NCI-H748 (cell line): ENCODE results near the gene ARMC7.
"Not testable (repeated sequence)": the region's sequence is repeated elsewhere in the genome, so short reads cannot be mapped to it uniquely, and the experiment has no call there.

Experiments used
- DNase-seq: peaks from one replicate; lab custom pipeline; 2025; ENCODE audit not compliant: unreplicated experiment; lab: John Stamatoyannopoulos, UW

The ARMC7 gene

DNA sequence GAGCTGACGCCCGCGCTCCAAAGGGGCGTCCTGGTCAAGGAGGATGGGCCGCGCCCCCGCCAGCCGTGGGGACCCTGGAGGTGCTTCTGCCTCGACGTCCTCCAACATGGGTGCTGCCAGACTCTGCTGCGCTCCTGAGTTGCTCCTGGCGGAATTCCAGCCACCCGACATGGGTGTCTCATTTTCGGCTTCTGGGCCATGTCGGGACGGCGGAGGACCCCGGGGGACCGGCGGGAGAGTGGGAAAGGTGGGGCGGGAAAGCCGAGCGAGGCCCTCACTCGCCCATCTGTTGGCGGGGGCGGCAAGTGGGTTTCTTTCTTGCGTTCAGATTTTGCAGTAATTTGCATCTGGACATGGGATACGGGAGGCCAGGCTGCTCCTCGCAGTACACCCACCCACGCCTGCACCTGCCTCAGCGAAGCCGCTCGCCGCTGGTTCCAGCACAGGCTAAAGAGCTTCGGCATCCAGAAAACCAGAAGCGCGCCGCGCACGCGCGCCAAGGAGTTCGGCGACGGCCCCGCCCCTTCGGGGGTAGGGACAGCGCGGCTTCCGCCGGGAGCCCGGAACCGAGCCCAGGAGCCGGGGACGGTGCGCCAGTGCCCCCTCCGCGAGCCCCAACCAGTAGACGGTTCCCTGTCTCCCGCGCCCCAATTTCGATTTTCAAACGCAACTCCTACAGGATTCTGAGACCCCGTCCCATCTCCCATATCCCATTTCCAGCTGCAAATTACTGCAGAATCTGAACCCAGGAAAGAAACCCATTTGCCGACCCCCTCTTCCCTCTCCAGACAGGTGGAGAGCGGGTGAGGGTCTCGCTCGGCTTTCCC, at the start of gene ARMC7:
ARMC7 (plus strand) TSS at position 563 of the 827 bp plus-strand sequence. CDS start 320 bp downstream, outside the sequence.
- DNase-seq: peak; percentile 87

DNA sequence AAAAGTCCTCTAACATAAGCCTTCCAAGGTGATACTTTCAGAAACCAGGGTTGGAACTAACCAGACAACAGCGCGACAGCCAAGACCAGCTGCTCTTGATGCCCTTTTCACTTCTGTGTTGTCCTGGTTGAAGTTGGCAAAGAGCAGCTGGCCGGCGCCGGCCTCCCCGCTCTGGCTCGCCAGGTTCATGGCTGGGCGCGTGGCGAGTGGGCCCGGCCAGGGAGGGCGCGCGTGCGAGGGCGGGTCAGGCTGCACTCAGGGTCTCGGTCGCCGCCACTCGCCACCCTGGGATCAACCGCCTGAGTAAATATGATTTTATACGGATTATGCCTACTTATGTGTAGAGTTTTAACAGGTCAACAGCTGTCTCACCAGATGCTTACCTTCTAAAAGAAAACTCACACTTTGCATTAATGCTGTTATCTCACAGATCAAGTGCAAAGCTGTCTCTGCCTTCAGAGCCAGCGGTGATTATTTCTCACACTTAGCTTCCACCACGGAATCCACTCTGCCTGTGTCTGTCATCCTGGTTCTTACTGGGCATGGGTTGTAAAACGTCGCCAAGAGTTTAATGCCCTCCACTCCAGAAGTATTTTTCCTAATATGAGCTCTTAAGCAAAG, 49.2 kb upstream of the ARMC7 start:
- DNase-seq: no peak

DNA sequence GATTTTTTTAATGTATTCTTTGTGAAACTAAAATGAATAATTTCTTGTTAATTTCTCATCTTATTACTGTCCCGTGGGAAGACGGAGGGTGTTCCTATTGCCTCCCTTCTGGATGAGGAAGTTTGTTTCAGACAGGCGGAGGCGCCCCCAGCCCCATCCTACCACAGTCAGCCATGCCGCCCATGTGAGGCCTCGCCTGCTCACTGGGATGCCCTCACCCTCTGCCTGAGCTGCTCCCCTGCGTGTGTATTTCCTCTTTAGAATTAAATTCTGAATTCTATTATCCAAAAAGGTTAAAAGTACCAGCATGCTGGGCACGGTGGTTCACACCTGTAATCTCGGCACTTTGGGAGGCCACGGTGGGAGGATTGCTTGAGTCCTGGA, 48.7 kb upstream of the ARMC7 start:
- DNase-seq: no peak

DNA sequence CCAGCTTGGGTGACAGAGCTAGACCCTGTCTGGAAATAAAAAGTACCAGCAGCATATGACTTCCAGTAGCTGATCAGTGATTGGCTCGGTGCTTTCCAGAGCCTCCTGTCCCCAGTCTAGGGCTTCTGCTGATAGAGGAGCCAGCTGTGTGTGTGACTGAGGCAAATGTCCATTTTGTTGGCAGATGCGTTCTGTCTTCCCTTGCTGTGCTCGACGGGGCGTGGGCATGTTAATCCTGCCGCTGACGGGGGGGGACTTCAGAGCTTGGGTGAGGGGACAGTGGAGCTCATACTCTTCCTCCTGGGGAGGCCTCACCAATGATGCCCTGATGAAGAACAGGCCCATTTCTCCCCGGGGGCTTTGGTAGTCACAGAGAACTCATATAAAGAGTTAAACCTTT, 48.2 kb upstream of the ARMC7 start:
- DNase-seq: no peak

DNA sequence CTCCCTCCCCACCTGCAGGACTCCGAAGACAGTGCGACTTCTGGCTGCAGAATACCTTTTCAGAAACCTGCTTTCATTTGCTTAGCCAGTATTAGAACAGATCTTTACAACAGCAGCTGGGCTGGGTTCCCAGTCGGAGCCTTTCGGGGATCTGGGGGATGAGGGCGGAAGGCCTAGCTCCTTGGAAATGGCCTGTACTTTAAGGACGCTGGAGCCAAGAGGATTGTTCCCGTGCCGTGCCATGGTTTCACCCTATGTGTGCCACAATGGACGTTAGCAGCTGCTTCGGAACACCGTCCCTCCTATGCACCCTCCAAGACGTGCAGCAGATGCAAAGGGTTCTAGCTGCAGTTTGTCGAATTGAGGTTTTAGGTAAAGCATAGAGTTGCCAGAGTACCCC, 46.6 kb upstream of the ARMC7 start:
- no peak for DNase-seq

DNA sequence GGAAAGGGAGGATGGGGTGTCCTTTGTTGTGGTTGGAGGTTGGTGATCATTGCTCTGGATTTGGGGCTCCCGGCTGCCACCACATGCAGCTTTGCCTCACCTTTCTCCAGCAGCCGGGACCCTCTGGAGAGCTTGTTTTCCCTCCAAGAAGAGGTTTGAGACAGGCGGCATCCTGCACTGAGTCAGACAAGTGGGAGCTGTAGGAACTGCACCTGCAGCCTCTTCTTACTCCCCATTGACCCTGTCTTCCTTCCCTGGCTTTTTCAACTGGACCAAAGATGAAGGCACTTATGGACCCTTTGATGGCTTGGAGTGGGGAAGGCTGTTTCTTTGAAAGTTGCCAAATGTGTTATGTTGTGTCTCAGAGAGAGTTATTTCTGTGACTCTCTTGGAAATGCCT, 46.1 kb upstream of the ARMC7 start:
- DNase-seq: no peak

DNA sequence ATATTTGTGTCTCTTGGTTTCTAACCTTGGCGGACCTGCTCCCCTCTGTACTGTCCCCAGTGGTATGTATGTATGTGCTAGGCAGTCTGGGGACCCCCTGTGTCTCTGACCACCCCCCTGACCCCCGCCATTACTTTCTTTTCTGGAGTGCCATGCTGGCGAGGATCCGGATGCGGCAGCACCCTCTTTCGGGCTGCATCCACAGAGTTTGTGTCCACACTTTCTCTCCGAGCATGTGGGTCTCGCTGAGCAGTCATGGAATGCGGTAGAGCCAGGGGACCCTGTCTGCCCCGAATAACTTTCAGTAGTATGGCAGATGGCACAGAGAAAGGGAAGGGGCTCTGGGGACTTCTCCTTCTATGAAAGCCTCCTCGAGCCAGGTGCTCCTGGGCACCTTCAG, 45.7 kb upstream of the ARMC7 start:
- no peak for DNase-seq

DNA sequence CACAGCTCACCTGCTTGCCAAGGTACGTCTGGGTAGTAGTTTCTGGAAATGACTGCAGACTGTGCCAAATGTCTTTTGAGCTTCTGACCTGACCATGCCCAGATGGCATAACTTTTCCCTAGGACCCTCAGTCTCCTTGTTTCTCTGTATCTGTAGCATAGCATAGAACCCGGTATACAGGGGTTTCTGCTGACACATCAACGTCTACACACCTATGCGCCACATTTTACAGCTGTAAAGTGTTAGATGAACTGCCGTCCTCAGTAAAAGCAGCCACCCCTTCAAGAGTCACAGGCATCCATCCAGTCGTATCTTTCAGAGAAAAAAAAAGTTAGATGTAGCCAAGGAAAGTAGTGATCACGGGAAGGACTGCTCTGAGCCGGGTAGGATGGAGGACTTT, 45.3 kb upstream of the ARMC7 start:
- no peak for DNase-seq

DNA sequence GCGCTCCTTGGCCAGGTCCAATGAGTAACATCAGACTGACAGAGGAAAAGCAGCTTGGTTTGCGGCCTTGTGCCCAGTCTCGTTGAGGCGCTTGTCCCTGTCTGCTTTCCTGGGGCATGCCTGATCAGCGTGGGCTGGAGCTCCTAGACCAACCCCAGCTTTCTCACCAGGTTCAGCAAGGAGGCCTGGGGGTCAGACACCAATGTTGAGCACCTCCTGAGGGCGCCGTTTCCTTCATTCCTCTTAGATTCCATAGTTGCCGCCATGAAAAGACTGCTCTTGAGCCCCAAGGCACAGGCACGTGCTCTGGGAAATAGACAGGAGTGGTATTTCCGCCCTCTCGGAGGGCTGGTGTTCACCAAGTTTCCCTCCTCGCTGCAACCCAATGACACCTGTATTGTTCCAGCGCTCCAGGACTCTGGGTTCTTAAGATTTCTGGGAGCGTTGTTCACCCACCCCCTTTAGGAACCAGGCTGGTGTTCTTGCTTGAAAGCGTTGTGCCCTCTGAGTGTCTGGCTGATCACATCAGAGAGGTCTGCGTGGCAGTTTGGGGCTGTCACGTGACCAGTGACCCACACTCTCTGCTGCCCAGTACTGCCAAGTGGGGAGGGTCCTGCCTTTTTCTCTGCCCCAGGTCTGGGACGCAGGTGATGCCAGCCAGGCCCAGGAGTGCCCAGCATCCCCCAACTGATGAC, 44.8 kb upstream of the ARMC7 start:
- no peak for DNase-seq

DNA sequence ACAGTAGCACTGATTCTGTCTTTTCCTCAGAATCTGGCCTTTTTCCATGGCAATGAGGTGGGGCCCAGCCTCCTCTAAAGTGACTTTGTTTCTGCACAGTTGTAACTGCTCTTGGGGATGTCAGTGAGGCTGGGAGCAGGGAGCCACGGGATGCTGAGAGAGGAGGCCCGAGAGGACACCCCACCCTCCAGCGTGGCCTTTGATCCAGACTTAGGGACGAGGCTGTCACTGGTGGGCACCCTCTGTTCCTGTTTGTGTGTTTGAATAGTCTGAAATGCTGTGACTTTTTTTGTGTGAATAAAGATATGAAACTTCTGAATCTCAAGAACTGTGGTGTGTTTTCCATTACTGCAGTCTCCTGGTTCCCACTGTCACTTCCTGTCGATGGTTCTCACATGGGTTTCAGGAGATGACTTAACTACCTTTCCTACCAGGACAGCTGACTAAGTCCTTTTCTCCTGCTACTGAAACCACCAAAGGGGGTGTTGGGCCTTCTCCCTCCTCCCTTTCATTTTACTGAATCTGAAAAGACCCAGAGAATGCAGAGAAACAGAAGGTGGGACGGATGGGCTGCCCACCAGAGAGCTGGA, 44.1 kb upstream of the ARMC7 start:
- DNase-seq: no peak

DNA sequence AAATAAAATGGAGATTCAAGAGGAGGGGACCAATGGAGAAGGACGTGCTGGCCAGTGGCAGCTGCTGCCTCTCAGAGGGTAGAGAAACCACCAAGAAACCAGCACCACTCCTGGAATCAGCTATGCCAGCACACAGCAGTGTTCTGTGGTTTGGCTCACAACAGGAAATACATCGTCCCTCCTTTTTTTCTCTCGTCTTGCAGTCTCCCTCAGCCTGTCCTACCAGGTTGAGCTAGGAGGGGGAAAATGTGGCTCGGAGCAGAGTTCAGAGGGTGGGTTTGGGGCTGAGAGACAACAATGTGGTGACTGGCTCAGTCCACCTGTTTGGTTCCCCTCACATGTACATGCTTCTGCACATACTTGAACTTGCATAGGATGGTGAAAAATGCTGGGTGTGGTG, 41.9 kb upstream of the ARMC7 start:
- DNase-seq: no peak

DNA sequence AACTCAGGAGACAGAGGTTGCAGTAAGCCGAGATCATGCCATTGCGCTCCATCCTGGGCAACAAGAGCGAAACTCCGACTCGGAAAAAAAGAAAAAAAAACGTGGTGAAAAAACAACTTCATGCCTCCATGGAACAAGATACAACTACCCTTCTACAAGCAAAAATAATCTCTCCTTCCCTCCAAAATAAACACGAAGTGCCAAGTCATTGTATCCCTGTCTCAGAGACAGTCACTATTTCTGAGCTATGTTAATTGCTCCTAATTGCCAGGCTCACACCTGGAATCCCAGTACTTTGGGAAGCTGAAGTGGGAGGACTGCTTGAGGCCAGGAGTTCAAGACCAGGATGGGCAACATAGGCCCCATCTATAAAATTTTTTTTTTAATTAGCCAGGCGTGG, 41.0 kb upstream of the ARMC7 start:
- DNase-seq: no peak

DNA sequence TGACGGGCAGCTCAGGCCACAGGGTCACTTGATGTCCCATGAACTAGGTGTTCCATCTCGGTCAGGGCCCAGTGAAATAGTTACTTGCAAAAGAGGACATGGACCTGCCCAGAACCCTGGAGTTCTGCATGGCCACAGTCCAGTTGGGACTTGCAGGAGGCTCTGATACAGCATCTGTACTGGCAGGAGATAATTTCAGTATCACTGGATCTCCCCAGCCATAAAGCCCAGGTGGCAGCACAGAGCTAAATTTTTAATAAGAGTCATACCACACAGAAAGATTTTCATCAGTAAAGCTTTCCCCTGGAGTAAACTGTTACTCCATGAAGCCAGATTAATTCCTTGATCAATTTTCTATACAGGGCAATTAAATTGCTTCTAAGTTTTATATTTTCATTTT, 40.0 kb upstream of the ARMC7 start:
- peak; percentile 6 for DNase-seq

DNA sequence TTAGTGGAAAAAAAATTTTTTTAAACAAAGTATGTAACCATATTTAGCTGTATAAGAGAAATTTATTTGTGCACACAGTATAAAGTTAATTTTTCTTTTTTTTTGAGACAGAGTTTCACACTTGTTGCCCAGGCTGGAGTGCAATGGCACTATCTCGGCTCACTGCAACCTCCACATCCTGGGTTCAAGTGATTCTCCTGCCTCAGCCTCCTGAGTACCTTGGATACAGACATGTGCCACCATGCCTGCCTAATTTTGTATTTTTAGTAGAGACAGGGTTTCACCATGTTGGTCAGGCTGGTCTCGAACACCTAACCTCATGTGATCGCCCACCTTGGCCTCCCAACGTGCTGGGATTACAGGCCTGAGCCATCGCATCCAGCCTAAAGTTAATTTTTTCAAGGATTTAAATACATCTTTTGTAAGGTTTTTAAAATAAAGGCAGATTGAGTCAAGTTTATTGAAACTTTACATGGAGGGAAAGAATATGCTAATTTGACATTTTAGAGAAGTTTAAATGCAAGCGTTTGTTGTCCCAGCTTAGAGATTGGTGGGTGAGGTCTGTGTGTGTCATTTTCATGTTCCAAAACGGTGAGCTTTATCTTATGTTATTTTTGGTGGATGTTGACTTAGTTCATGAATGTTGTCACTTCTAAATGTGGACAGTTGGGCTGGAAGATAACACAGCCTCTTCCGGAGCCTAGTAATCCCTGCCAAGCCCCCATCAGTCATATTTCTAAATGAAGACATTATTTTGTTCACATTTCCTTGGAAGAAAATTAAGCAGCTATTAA, 38.1 kb upstream of the ARMC7 start:
- not testable (repeated sequence) for DNase-seq

DNA sequence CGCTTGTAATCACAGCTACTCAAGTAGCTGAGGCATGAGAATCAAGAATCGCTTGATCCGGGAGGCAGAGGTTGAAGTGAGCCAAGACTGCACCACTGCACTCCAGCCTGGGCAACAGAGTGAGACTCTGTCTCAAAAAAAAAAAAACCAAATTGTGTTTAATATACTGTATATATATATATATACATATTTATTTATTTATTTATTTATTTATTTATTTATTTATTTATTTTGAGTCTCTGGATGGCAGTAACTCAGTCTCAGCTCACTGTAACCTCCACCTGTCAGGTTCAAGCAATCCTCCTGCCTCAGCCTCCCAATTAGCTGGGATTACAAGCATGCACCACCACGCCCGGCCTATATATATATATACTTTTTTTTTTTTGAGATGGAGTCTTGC, 36.9 kb upstream of the ARMC7 start:
- not testable (repeated sequence) for DNase-seq

DNA sequence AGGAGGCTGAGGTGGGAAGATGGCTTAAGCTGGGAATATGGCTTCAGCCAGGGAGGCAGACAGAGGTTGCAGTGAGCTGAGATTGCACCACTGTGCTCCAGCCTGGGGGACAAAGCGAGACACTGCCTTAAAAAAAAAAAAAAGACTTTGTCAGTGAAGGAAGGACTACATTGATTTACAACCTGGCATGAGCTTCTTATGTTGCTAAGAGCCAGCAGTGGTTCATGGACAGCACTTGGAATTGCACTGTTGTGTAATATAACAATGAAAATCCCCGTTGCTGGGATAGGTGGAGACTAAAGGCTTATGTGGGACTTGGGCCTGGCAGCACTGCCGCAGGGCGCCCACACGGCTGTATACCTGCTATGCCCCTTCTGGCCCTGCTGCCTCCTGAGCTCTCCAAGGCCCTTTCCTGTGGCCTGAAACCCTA, 36.1 kb upstream of the ARMC7 start:
- no peak for DNase-seq

DNA sequence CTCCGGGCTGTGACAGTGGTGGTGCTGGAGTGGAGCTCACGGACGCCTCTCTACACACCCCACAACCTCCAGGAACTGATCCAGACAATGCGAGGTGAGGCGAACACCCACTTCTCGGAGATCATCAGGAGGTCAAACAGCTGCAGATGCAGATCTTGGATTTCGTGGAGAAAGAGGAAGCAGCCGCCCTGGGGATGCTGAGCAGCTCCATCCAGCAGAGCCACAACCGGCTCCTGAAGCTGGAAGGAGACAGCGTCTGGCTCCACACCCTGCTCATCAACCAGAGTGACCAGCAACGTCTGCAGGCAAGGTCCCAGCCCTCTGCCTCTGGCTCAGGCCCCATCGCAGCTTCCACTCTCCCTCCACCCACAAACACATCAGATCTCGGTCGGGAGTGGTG, 35.2 kb upstream of the ARMC7 start:
- no peak for DNase-seq

DNA sequence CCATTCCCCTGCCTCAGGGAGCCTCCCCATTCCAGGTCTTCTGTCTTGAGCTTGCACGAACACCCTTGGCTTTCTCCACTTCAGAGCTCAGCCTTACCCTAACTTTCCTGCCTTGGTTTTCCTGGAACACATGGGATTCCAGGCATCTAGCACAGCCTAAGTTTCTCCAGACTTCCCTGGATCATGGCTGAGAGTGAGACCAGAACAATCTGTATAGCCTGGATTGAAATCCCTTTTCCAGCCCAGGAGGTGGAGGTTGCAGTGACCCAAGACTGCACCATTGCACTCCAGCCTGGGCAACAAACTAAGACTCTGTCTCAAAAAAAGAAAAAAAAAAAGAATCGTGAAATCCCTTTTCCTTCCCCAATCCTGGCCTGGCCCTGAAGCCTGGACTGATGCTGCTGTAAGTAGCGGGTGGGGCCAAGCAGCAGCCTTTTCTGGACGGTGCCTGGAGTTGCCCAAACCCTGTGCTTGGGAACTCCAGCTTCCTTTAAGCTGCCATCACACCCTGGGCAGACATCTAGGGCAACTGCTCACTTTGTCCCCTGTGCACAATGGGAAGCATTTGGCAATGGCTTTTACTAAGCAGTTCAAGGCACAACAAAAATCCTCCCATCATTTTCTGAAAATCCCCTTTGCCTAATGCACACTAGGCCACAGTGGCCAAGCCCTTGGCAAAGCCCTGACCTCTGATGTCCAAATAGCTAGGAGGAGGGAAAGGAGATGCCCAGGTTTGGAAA, 34.0 kb upstream of the ARMC7 start:
- DNase-seq: no peak

DNA sequence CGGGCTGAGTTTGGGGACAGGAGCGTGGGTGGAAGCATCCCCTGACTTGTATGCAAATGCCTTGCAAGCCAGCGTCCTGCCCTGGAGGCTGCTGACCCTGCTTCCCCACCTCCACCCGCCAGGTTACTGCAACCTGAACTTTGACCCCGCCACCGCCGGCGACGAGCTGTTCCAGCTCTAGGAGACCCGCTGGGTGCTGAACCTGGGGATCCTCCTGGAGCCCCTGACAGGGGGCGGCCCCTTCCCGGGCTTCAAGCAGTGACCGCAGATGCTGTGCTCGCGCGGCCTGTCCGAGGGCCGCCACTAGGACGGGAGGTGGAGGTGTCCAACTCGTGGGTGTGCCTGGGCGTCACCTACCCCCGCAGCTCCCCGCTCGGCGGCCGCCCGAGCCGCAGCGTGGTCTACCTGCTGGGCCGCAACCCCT, 32.7 kb upstream of the ARMC7 start:
- no peak for DNase-seq
